Testis (tissue), 3 donors: ENCODE results near the gene RALGAPA1. TPM values are rescaled to one million over a fixed set of nuclear protein-coding genes. Genes with fewer than 3 reads are reported as not detected.

Experiments
- DNase-seq: peaks from one replicate; pipeline ENCODE4 v3.0.0-alpha.2; 2019
- H3K27ac ChIP-seq, 2 donors: fragments of 200-600 bp; sonication (generic); one replicate each; pipeline ENCODE4 v1.5.1; 2019
- H3K27me3 ChIP-seq: fragments of 200-600 bp; sonication (generic); one replicate; pipeline ENCODE4 v1.5.1; 2019
- H3K36me3 ChIP-seq: fragments of 200-600 bp; sonication (generic); one replicate; pipeline ENCODE4 v1.5.1; 2017; ENCODE audit warnings: low read depth; ENCODE audit errors: missing control alignments
- H3K4me1 ChIP-seq: fragments of 200-600 bp; sonication (generic); one replicate; pipeline ENCODE4 v1.5.1; 2019
- H3K4me3 ChIP-seq, 2 donors: fragments of 200-600 bp; sonication (generic); one replicate each; pipeline ENCODE4 v1.5.1; 2017 to 2019
- H3K9me3 ChIP-seq: fragments of 200-600 bp; sonication (generic); one replicate; pipeline ENCODE4 v1.5.1; 2017
- CTCF ChIP-seq, 3 experiments: fragments of 450-650 bp in 2 of 3; fragments of 200-600 bp in 1 of 3; sonication (generic) in 1 of 3; IDR thresholded peaks; one replicate each; pipeline ENCODE4 v1.5.1; 2016 to 2019; ENCODE audit warnings: antibody characterized with exemption in 3 of 3, mild to moderate bottlenecking in 2 of 3, moderate library complexity in 1 of 3
- POLR2A ChIP-seq: fragments of 450-650 bp; IDR thresholded peaks from one replicate; pipeline ENCODE4 v1.6.1; 2017; ENCODE audit warnings: antibody characterized with exemption, mild to moderate bottlenecking, moderate library complexity
- WGBS, 2 donors: methylation state at CpG; one replicate each; pipeline ENCODE4 v1.1.5; 2018; 5-methylcytosine and 5-hydroxymethylcytosine counted together
- intact Hi-C: fragments of 100-400 bp; cut with DNase I; formaldehyde crosslinking; loops from one replicate; pipeline ENCODE4 v1.15.1; 2023; ENCODE audit warnings: low total_unique reads
- polyA plus RNA-seq: library from polyadenylated mRNA; stranded (reverse); fragments of 350-450 nt; fragmentation: Illumina TruSeq; extraction: RNeasy Lipid Tissue Mini Kit (QIAGEN cat#74804); gene quantifications from one replicate; pipeline ENCODE4 v1.2.3, GENCODE V29; 2014; ENCODE audit warnings: low read depth, low replicate concordance; ENCODE audit not compliant: insufficient read depth
- total RNA-seq, 2 donors: library from RNA; depleted of rRNA; stranded (reverse); fragments of >200 nt; gene quantifications; one replicate each; pipeline ENCODE4 v1.2.3, GENCODE V29; 2016

The RALGAPA1 gene
- total and polyA plus RNA-seq, 3 donors from 2014 or later, result 25.6 to 111 (median 75.1) TPM

GRCh38 chr14:35715079-35715478 is 94.0 kb downstream of the RALGAPA1 start:
- TF ChIP-seq CTCF (IDR thresholded peaks at IDR 0.05), result no peak
- H3K27me3 ChIP-seq, result no peaks in the 10 kb centered on the region
- 92 to 97% methylated on average over 1 of the region's 1 CpG for WGBS, 2 donors

GRCh38 chr14:35712466-35712865 is 96.6 kb downstream of the RALGAPA1 start:
- intact Hi-C loops, result no loop called here
- H3K36me3 ChIP-seq, result no peaks in the 10 kb centered on the region
- WGBS, 2 donors, result 81 to 89% methylated on average over 3 of the region's 3 CpGs

More at GRCh38 chr14:35715079-35715478, 94.0 kb downstream of the RALGAPA1 start:
- H3K9me3 ChIP-seq, result no peaks in the 10 kb centered on the region
- H3K4me1 ChIP-seq, result no peaks in the 10 kb centered on the region
- no peak overlapping the region for H3K27ac ChIP-seq
- no peak overlapping the region for H3K4me3 ChIP-seq
- H3K36me3 ChIP-seq, result no peaks in the 10 kb centered on the region
- intact Hi-C loops, result no loop called here
- no peak for DNase-seq

GRCh38 chr14:35708062-35708461 is 101.0 kb downstream of the RALGAPA1 start:
- no peaks in the 10 kb centered on the region for H3K27me3 ChIP-seq
- 91% methylated on average over 1 of the region's 1 CpG for WGBS, 2 donors
- H3K27ac ChIP-seq, result no peak overlapping the region
- H3K36me3 ChIP-seq, result no peaks in the 10 kb centered on the region
- no peak for DNase-seq
- intact Hi-C loops, result no loop called here
- H3K9me3 ChIP-seq, result no peaks in the 10 kb centered on the region
- H3K4me3 ChIP-seq, result no peak overlapping the region
- TF ChIP-seq POLR2A, result no peak
- TF ChIP-seq CTCF (IDR thresholded peaks at IDR 0.05), result no peak
- no peaks in the 10 kb centered on the region for H3K4me1 ChIP-seq

More at GRCh38 chr14:35712466-35712865, 96.6 kb downstream of the RALGAPA1 start:
- TF ChIP-seq CTCF (IDR thresholded peaks at IDR 0.05) (no peak), POLR2A (no peak)
- H3K4me3 ChIP-seq, result no peak overlapping the region
- no peaks in the 10 kb centered on the region for H3K4me1 ChIP-seq
- no peak overlapping the region for H3K27ac ChIP-seq
- DNase-seq, result no peak
- H3K27me3 ChIP-seq, result no peaks in the 10 kb centered on the region
- H3K9me3 ChIP-seq, result no peaks in the 10 kb centered on the region

GRCh38 chr14:35705636-35706035 is 103.5 kb downstream of the RALGAPA1 start:
- WGBS, 2 donors, result 89 to 100% methylated on average over 2 of the region's 2 CpGs
- Histone ChIP-seq H3K36me3 (no peaks in the 10 kb centered on the region), H3K4me3 (no peak overlapping the region), H3K9me3 (no peaks in the 10 kb centered on the region), H3K27ac (no peak overlapping the region), H3K4me1 (no peaks in the 10 kb centered on the region), H3K27me3 (no peaks in the 10 kb centered on the region)
- intact Hi-C loops, result no loop called here
- no peak for TF ChIP-seq POLR2A
- no peak for TF ChIP-seq CTCF (IDR thresholded peaks at IDR 0.05)
- no peak for DNase-seq

GRCh38 chr14:35704793-35705493 is 104.2 kb downstream of the RALGAPA1 start:
- no peak for DNase-seq
- no peak for TF ChIP-seq CTCF (IDR thresholded peaks at IDR 0.05)
- TF ChIP-seq POLR2A, result no peak
- no peak overlapping the region for H3K4me3 ChIP-seq
- intact Hi-C loops, result no loop called here
- H3K4me1 ChIP-seq, result no peaks in the 10 kb centered on the region
- H3K27ac ChIP-seq, result no peak overlapping the region
- H3K9me3 ChIP-seq, result no peaks in the 10 kb centered on the region
- H3K36me3 ChIP-seq, result no peaks in the 10 kb centered on the region
- no peaks in the 10 kb centered on the region for H3K27me3 ChIP-seq
